ENCODE measurements around the gene C16orf82. TPM values are rescaled to one million over a fixed set of nuclear protein-coding genes. Genes with fewer than 3 reads are reported as not detected.
"Not testable (repeated sequence)": the region's sequence is repeated elsewhere in the genome, so short reads cannot be mapped to it uniquely, and the experiment has no call there.

C16orf82 gene
- total RNA-seq, 1 donor from 2014 or later, result not detected

DNA sequence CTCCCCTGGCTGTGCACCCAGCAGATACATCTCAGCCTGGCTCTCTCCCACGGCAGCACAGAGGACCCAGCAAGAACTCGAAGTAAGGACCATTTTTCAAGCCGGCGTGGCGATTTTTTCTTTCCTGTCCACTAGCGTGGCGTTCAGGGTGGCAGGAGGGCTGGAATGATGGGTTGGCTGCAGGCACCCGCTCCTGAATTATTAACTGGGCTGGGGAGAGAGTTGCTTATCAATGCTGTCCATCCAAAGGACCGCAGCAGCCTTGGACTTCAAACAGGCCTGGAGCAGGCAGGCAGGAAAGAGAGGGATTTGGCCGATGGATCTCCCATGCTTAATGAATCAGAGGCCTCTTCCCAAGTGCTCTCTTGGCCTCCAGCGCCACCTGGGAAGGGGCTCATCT, 7.0 kb downstream of the C16orf82 start:
- TF ChIP-seq, protein P1, sequence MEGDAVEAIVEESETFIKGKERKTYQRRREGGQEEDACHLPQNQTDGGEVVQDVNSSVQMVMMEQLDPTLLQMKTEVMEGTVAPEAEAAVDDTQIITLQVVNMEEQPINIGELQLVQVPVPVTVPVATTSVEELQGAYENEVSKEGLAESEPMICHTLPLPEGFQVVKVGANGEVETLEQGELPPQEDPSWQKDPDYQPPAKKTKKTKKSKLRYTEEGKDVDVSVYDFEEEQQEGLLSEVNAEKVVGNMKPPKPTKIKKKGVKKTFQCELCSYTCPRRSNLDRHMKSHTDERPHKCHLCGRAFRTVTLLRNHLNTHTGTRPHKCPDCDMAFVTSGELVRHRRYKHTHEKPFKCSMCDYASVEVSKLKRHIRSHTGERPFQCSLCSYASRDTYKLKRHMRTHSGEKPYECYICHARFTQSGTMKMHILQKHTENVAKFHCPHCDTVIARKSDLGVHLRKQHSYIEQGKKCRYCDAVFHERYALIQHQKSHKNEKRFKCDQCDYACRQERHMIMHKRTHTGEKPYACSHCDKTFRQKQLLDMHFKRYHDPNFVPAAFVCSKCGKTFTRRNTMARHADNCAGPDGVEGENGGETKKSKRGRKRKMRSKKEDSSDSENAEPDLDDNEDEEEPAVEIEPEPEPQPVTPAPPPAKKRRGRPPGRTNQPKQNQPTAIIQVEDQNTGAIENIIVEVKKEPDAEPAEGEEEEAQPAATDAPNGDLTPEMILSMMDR (IDR thresholded peaks at IDR 0.05; ENCODE audit: insufficient read depth, low read length, severe bottlenecking), result no peak
- Histone ChIP-seq H3K36me3 (ENCODE audit: control insufficient read depth, insufficient read depth, low read length) (no peaks in the 10 kb centered on the region), H3K4me3 (ENCODE audit: low read depth, low read length) (no peak overlapping the region), H3K27me3 (ENCODE audit: control insufficient read depth, insufficient read depth, low read length) (no peaks in the 10 kb centered on the region)
- FAIRE-seq (no peak), DNase-seq (ENCODE audit: low read depth) (no peak)

DNA sequence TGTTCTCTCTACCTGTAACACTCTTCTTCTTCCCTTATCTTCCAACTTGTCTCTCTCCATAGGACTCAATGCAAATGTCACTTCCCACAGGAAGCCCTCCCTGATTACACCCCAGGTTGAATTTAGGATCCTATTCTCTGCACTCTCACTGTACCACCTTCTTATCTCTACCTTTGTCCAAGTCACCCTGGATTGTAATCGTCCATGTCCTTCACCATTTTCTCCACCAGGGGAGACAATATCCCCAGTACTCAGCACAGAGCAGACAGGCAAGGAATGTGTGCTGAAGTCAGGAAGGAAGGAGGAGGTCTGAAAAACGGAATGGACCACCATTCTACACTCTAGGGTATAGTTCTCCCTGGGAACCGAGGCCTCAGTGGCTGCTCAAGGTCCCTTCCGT, 14.2 kb downstream of the C16orf82 start:
- H3K4me3 ChIP-seq (ENCODE audit: low read depth, low read length), result no peak overlapping the region
- no peaks in the 10 kb centered on the region for H3K27me3 ChIP-seq (ENCODE audit: control insufficient read depth, insufficient read depth, low read length)
- FAIRE-seq (no peak), DNase-seq (ENCODE audit: low read depth) (no peak)
- no peaks in the 10 kb centered on the region for H3K36me3 ChIP-seq (ENCODE audit: control insufficient read depth, insufficient read depth, low read length)
- TF ChIP-seq, protein P1 (IDR thresholded peaks at IDR 0.05; ENCODE audit: insufficient read depth, low read length, severe bottlenecking), result no peak

DNA sequence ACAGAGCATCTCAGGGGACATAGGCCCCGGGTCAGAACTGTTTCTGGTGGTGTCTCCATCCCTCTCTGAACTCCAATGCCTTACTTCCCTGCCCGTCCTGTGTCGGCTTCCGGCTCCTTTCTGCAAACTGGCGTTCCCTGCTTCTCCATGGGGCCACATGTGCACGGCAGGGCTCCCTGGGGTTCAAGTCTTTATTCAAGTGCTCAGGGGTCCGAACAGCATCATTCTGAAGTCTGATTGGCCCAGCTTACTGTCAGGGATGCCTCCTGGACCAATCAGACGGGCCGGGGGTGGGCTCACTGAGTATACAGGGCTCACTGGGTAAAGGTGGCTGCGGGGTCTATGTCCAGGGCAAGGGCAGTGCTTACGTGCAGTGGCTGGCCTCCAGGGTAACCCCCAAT, 17.1 kb downstream of the C16orf82 start:
- FAIRE-seq, result no peak
- TF ChIP-seq, protein P1 (IDR thresholded peaks at IDR 0.05; ENCODE audit: insufficient read depth, low read length, severe bottlenecking), result no peak
- no peak for DNase-seq (ENCODE audit: low read depth)
- no peak overlapping the region for H3K4me3 ChIP-seq (ENCODE audit: low read depth, low read length)
- H3K36me3 ChIP-seq (ENCODE audit: control insufficient read depth, insufficient read depth, low read length), result no peaks in the 10 kb centered on the region
- H3K27me3 ChIP-seq (ENCODE audit: control insufficient read depth, insufficient read depth, low read length), result no peaks in the 10 kb centered on the region

DNA sequence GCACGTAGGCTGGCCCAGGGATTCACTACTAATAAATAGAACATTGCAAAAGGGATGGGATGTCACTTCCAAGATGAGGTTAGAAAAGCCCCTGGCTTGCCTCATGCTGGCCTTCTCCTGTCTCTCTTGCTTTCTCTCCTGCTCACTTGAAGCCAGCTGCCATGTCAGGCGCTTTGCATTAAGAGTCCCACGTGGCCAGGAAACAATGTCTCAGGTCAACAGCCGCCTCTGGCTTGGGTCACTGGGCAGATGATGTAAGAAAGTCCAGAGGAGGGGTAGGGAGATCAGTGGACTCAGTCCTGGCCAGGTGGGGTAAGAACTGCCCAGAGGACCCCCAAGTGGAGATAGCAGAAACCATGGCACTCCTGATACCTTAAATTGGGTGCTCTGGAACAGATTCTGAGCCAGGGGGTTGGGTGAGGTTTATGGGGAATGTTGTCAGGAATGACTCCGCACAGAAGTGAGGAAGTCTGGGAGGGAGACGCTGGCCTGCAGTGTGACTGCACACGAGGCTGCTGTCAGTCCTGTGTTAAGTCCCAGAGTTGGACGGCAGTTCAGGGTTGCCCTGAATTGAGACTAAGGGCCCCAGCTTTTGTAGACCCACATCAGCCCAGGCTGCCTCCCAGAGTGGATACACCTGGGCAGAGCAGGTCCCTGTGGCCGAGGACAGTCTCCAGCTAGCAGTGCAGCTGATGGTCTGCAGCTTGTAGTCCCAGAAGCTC, 17.7 kb downstream of the C16orf82 start:
- Histone ChIP-seq H3K4me3 (ENCODE audit: low read depth, low read length) (no peak overlapping the region), H3K36me3 (ENCODE audit: control insufficient read depth, insufficient read depth, low read length) (no peaks in the 10 kb centered on the region), H3K27me3 (ENCODE audit: control insufficient read depth, insufficient read depth, low read length) (no peaks in the 10 kb centered on the region)
- no peak for DNase-seq (ENCODE audit: low read depth)
- no peak for FAIRE-seq
- TF ChIP-seq, protein P1 (IDR thresholded peaks at IDR 0.05; ENCODE audit: insufficient read depth, low read length, severe bottlenecking), result no peak

DNA sequence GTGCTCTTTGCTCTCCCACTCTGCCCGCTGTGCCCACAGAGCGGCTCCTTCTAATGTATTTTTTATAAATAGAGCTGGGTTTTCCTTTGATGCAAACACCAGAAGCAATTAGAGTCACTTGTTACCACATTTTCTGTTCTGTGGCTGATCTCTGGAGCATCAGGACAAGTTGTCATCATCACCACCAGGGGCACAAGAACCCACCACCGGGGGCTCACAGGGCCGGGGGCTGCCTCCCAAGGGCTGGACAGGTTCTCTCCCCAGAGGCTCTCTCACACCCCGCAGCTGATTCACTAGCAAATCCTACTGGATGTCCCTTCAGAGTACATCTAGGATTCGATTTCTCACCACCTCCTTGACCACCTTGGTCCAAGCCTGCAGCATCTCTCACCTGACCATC, 18.5 kb downstream of the C16orf82 start:
- Histone ChIP-seq H3K36me3 (ENCODE audit: control insufficient read depth, insufficient read depth, low read length) (no peaks in the 10 kb centered on the region), H3K27me3 (ENCODE audit: control insufficient read depth, insufficient read depth, low read length) (no peaks in the 10 kb centered on the region), H3K4me3 (ENCODE audit: low read depth, low read length) (no peak overlapping the region)
- FAIRE-seq (no peak), DNase-seq (ENCODE audit: low read depth) (no peak)
- TF ChIP-seq, protein P1 (IDR thresholded peaks at IDR 0.05; ENCODE audit: insufficient read depth, low read length, severe bottlenecking), result no peak

DNA sequence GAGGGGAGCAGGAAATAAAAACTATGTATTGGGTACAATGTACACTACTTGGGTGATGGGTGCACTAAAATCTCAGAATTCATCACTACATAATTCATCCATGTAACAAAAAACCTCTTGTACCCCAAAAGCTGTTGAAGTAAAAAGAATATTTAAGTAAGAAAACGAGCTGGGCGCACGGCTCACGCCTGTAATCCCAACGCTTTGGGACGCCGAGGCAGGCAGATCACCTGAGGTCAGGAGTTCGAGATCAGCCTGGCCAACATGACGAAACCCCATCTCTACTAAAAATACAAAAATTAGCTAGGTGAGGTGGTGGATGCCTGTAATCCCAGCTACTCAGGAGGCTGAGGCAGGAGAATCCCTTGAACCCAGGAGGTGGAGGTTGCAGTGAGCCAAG, 19.3 kb downstream of the C16orf82 start:
- not testable (repeated sequence) for H3K27me3 ChIP-seq (ENCODE audit: control insufficient read depth, insufficient read depth, low read length); DNase-seq (ENCODE audit: low read depth); FAIRE-seq; H3K36me3 ChIP-seq (ENCODE audit: control insufficient read depth, insufficient read depth, low read length); H3K4me3 ChIP-seq (ENCODE audit: low read depth, low read length)

Data from bronchial epithelial cell (primary cell).